Esophagus muscularis mucosa (tissue), 4 donors: ENCODE data around the gene OTOF.

Experiments used
- EP300 ChIP-seq: sonication (generic); formaldehyde crosslinking; IDR thresholded peaks from one replicate; pipeline ENCODE4 v1.6.1; 2017; ENCODE audit warnings: antibody characterized with exemption
- POLR2A ChIP-seq: fragments of 450-650 bp; IDR thresholded peaks from one replicate; pipeline ENCODE4 v1.6.1; 2017; ENCODE audit warnings: antibody characterized with exemption, moderate library complexity, mild to moderate bottlenecking, low read depth
- TF ChIP-seq, protein P1 (sequence below), 3 experiments: fragments of 200-600 bp in 2 of 3; fragments of 450-650 bp in 1 of 3; sonication (generic) in 2 of 3; IDR thresholded peaks; one replicate each; pipeline ENCODE4 v1.5.1; 2017 to 2019; ENCODE audit warnings: antibody characterized with exemption in 3 of 3, mild to moderate bottlenecking in 2 of 3, moderate library complexity in 1 of 3

- TF ChIP-seq POLR2A: no peak
- TF ChIP-seq, protein P1, sequence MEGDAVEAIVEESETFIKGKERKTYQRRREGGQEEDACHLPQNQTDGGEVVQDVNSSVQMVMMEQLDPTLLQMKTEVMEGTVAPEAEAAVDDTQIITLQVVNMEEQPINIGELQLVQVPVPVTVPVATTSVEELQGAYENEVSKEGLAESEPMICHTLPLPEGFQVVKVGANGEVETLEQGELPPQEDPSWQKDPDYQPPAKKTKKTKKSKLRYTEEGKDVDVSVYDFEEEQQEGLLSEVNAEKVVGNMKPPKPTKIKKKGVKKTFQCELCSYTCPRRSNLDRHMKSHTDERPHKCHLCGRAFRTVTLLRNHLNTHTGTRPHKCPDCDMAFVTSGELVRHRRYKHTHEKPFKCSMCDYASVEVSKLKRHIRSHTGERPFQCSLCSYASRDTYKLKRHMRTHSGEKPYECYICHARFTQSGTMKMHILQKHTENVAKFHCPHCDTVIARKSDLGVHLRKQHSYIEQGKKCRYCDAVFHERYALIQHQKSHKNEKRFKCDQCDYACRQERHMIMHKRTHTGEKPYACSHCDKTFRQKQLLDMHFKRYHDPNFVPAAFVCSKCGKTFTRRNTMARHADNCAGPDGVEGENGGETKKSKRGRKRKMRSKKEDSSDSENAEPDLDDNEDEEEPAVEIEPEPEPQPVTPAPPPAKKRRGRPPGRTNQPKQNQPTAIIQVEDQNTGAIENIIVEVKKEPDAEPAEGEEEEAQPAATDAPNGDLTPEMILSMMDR (IDR thresholded peaks at IDR 0.05): no peak
- no peak for TF ChIP-seq EP300
Observed at GRCh38 chr2:26481706-26482105, 3.8 kb upstream of the OTOF start.
